GM12864 (cell line): Measurements from ENCODE around the gene CRIP3.

Source experiments
- DNase-seq: peaks from one replicate; pipeline ENCODE4 v3.0.0-alpha.2; 2011; ENCODE audit warnings: low read depth
- H3K4me3 ChIP-seq: 2 replicates; pipeline ENCODE4 v1.5.1; 2011; ENCODE audit warnings: mild to moderate bottlenecking, low read depth, low read length, control low read depth
- CTCF ChIP-seq: IDR thresholded peaks from 2 replicates; pipeline ENCODE4 v1.5.1; 2011; ENCODE audit warnings: low read depth, mild to moderate bottlenecking, moderate library complexity, low read length, control low read depth, inconsistent platforms; ENCODE audit errors: missing control alignments

Gene CRIP3

DNA sequence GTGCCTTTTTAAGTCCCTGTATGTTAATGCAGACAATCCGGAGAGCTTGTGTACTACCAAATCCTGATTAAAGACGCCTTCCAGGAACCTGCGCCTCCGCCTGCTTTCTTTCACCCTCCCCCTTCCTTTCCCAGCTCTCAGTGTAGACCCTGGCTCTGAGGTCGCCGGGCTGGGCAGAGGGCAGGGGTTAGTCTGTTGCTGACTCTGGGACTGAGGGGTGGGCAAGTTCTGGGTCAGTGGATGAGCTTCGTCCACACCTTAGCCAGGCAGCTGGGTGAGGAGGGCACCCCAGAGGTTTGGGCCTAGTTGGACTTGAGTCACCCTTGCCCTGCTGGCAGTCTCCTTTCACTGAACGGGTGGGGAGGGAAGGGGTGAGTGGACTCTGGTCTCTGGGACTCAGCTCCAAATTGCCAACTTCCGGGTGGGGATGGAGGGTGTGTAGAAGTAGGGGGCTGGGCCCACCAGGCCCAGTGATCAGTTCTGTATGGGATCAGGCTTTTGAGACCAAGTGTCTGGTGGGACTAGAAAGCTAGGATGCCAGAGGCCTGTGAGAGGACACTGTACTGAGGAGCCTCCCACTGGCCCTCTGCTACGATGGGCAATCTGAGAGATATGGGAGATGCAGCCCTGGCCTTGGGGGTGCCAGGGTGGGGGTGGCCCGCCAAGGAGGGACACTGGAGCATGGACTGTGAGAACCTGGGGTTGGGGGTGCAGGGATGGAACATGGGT is 31.9 kb downstream of the CRIP3 start:
- no peak for DNase-seq
- TF ChIP-seq CTCF, result no peak
- no peak overlapping the region for H3K4me3 ChIP-seq

DNA sequence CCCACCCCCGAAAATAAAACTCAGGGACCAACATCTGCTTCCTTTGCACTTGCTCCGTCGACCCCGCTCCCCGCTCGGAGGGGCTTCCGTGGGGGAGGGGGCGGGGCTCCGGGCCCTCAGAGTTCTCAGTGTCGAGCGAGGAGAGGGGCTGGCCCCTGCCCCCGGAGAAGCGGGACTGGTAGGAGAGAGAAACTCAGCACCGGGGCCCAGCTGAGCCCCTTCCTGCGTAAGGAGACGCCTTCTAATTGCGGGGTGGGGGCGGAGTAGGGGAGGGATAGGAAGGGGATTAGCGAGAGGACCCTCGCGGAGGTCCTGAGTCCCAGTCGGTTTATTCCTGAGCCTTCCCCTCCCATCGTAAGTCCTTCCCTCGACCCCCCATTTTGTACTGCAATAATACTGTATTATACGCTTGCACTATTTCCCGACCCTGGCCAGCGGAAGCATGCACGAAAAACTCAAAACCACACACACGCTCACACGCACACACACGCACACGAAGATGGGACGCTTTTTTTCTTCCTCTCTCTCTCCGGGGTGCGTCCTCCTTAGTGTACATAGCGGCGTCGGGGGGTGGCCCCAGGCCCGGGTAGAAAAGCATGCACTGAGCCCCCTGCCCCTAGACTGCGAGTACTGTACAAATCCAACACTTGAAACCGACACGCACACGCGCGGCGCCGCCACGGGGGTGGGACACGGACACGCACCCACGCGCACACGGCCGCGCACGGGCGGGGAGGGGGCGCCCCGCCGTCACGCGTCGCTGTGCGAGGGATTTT is 32.6 kb downstream of the CRIP3 start:
- no peak for DNase-seq
- H3K4me3 ChIP-seq, result no peak overlapping the region; the same call in none of the 2 replicates
- no peak for TF ChIP-seq CTCF

GRCh38 chr6:43274916-43275597 is 33.6 kb downstream of the CRIP3 start:
- H3K4me3 ChIP-seq, result peak overlapping the region; percentile 23
- DNase-seq, result no peak
- no peak for TF ChIP-seq CTCF

GRCh38 chr6:43274127-43274915 is 34.3 kb downstream of the CRIP3 start:
- H3K4me3 ChIP-seq, result no peak overlapping the region
- no peak for DNase-seq
- TF ChIP-seq CTCF, result no peak

DNA sequence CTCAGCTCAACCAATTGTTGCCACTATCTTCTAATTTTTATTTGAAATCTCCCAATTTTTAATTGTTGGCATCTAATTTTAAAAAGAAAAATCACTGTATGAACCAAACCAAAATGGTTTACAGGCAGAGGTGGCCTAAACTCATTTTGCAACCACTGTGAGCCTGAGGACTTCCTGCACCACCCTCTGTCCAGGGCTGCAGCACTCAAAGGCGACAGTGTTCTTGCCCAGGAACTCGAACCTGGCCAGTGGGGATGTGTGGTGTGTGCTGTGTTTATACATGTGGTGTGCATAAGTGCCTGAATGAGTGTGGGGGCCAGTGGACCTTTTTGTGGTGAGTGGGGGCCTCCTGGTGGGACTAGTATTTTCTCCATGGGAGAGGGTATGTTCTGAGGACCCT is 34.9 kb downstream of the CRIP3 start:
- DNase-seq, result no peak
- no peak for TF ChIP-seq CTCF
- H3K4me3 ChIP-seq, result no peak overlapping the region

DNA sequence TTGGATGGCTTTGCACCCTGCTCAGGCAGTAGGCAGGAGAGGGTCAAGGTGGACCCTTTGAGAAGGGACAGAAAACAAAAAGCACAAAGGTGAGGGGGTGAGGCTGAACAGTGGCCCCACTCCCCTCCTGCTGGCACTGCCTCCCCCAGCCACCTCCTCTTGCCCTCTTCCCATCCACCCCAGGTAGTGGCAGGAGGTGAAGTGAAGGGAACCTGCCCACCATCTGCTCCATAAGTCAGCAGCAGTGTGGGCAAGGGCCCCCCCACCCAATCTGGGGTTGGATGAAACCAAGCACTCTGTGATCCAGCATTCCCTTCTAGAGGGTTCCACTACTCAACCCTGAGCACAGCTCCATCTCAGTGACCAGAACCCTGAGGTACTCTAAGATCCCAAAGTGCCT is 36.7 kb downstream of the CRIP3 start:
- DNase-seq, result no peak
- no peak for TF ChIP-seq CTCF

More for the DNA sequence above, 36.7 kb downstream of the CRIP3 start:
- no peak overlapping the region for H3K4me3 ChIP-seq
